ENCODE results near the gene RHOJ.

DNA sequence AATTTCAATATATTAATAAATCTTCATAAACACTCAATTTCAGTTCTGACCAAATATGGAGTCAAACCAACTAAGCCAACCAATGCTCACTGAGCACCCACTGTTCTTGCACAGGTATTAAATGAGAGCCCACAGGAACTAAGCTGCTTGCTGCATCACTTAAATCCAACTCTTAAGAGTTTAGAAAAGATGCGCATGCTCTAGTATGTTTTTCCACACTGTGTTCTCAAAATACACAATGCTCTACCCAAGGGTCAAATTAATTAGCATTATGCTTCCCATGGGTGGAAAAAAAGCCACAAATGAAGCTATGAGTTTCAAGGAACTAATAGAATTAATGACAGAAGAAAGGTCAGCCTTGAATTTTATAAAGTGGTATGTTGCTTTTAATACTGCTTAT is 118.2 kb downstream of the RHOJ start:
- TF ChIP-seq POU5F1 (IDR thresholded peaks at IDR 0.05; ENCODE audit: low read depth, low read length) (no peak), KDM1A (IDR thresholded peaks at IDR 0.05; ENCODE audit: borderline replicate concordance, low read length) (no peak), POLR2A (IDR thresholded peaks at IDR 0.05; ENCODE audit: control extremely low read depth in 1 of 2, low read depth in 2 of 2, low read length in 2 of 2) (no peak), NRF1 (IDR thresholded peaks at IDR 0.05; ENCODE audit: low read depth, low read length) (no peak), SAP30 (IDR thresholded peaks at IDR 0.05; ENCODE audit: insufficient read depth, insufficient replicate concordance, low read length) (no peak), SIN3A (conservative IDR thresholded peaks at IDR 0.05 in 1 of 2, IDR thresholded peaks at IDR 0.05 in 1 of 2; ENCODE audit: low read depth in 1 of 2, low read length in 2 of 2) (no peak), ZNF274 (IDR thresholded peaks at IDR 0.05; ENCODE audit: borderline replicate concordance, extremely low read depth, low read length) (no peak), EZH2 (IDR thresholded peaks at IDR 0.05; ENCODE audit: low read depth, low read length, severe bottlenecking) (no peak), CHD2 (IDR thresholded peaks at IDR 0.05; ENCODE audit: low read length) (no peak), MAX (IDR thresholded peaks at IDR 0.05) (no peak), JUN (IDR thresholded peaks at IDR 0.05; ENCODE audit: low read depth, low read length) (no peak), SIRT6 (IDR thresholded peaks at IDR 0.05; ENCODE audit: low read length) (no peak)
- TF ChIP-seq, protein P1, sequence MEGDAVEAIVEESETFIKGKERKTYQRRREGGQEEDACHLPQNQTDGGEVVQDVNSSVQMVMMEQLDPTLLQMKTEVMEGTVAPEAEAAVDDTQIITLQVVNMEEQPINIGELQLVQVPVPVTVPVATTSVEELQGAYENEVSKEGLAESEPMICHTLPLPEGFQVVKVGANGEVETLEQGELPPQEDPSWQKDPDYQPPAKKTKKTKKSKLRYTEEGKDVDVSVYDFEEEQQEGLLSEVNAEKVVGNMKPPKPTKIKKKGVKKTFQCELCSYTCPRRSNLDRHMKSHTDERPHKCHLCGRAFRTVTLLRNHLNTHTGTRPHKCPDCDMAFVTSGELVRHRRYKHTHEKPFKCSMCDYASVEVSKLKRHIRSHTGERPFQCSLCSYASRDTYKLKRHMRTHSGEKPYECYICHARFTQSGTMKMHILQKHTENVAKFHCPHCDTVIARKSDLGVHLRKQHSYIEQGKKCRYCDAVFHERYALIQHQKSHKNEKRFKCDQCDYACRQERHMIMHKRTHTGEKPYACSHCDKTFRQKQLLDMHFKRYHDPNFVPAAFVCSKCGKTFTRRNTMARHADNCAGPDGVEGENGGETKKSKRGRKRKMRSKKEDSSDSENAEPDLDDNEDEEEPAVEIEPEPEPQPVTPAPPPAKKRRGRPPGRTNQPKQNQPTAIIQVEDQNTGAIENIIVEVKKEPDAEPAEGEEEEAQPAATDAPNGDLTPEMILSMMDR (IDR thresholded peaks at IDR 0.05; ENCODE audit: control extremely low read depth in 1 of 3, insufficient read depth in 1 of 3, low read depth in 1 of 3, low read length in 3 of 3), result no peak

Measured in H1 (cell line).